GM12878 (cell line): ENCODE measurements around the gene KRT80. TPM values are rescaled to one million over a fixed set of nuclear protein-coding genes. Genes with fewer than 3 reads are reported as not detected.
A peak's percentile ranks its signal among the peaks of the same experiment; 100 is the strongest.

Experiments used
- ATAC-seq: fragments of 200-7000 bp; cut with Tn5 transposase; 3 replicates; pipeline ENCODE4 v1.9.1; 2020; ENCODE audit warnings: mild to moderate bottlenecking, moderate library complexity
- BruUV-seq: library from RNA; stranded (reverse); fragments of 400-500 nt; replicated peaks from 2 replicates; lab custom pipeline; 2021; lab: Mats Ljungman, UMichigan
- CTCF ChIA-PET: fragments of 300-600 bp; sonication (Branson Sonifier 250); formaldehyde crosslinking; extraction: SDS; loops from one replicate; lab custom pipeline; 2021; ENCODE audit warnings: inconsistent platforms; lab: Yijun Ruan, JAX
- POLR2A ChIA-PET: fragments of 350-600 bp; formaldehyde crosslinking; extraction: SDS; loops from one replicate; lab custom pipeline; 2021; ENCODE audit warnings: inconsistent platforms; lab: Charles Lee
- RAD21 ChIA-PET: fragments of 300-600 bp; sonication (Branson Sonifier 250); formaldehyde crosslinking; loops from one replicate; lab custom pipeline; 2023; ENCODE audit warnings: antibody characterized with exemption; ENCODE audit not compliant: unreplicated experiment; lab: Charles Lee
- SMC1A ChIA-PET: fragments of 300-600 bp; sonication (Branson Sonifier 250); formaldehyde crosslinking; loops from one replicate; lab custom pipeline; 2023; ENCODE audit not compliant: unreplicated experiment, uncharacterized antibody; lab: Charles Lee
- DNase-seq: peaks from one replicate; pipeline ENCODE4 v3.0.0-alpha.2; 2011; ENCODE audit warnings: low read depth, low spot score
- FAIRE-seq: peaks from 3 replicates; lab custom pipeline; 2011; peaks lifted over from hg19 to GRCh38; lab: Jason Lieb, UNC
- H2AFZ ChIP-seq: 2 replicates; pipeline ENCODE4 v1.6.0; 2011; ENCODE audit warnings: low read depth, low read length, control low read depth; ENCODE audit not compliant: control insufficient read depth
- H3K27ac ChIP-seq: 2 replicates; pipeline ENCODE4 v1.5.1; 2011; ENCODE audit warnings: control low read depth; ENCODE audit not compliant: control insufficient read depth, insufficient read depth
- H3K27me3 ChIP-seq, 2 experiments: replicated peaks in 1 of 2; 2 replicates each; pipeline versions ENCODE4 v1.6.0 to v1.6.1; 2011; ENCODE audit warnings: low read length in 1 of 2; ENCODE audit not compliant: control insufficient read depth in 2 of 2, insufficient read depth in 2 of 2
- H3K36me3 ChIP-seq, 2 experiments: 2 replicates each; pipeline ENCODE4 v1.5.1; 2011; ENCODE audit warnings: low read length in 1 of 2; ENCODE audit not compliant: control insufficient read depth in 2 of 2, insufficient read depth in 2 of 2
- H3K4me1 ChIP-seq: 2 replicates; pipeline ENCODE4 v1.6.1; 2011; ENCODE audit warnings: mild to moderate bottlenecking, low read length, moderate library complexity, mixed read lengths; ENCODE audit not compliant: control insufficient read depth, insufficient read depth
- H3K4me2 ChIP-seq: 2 replicates; pipeline ENCODE4 v1.6.0; 2011; ENCODE audit warnings: control low read depth; ENCODE audit not compliant: control insufficient read depth, insufficient read depth
- H3K4me3 ChIP-seq: fragments of 200-600 bp; sonication (generic); 2 replicates; pipeline ENCODE4 v1.5.1; 2016
- H3K79me2 ChIP-seq: 2 replicates; pipeline ENCODE4 v1.6.0; 2011; ENCODE audit warnings: low read length; ENCODE audit not compliant: control insufficient read depth, insufficient read depth
- H3K9ac ChIP-seq: 2 replicates; pipeline ENCODE4 v1.8.0; 2011; ENCODE audit warnings: low read length, control low read depth, mixed read lengths; ENCODE audit not compliant: control insufficient read depth, insufficient read depth
- H3K9me3 ChIP-seq: replicated peaks from 3 replicates; pipeline ENCODE4 v1.5.1; 2011; ENCODE audit warnings: mild to moderate bottlenecking, low read length; ENCODE audit not compliant: control insufficient read depth, insufficient read depth
- H4K20me1 ChIP-seq: 2 replicates; pipeline ENCODE4 v1.6.0; 2011; ENCODE audit not compliant: control insufficient read depth, insufficient read depth
- ATF7 ChIP-seq: fragments of 450-650 bp; IDR thresholded peaks from 2 replicates; pipeline ENCODE4 v1.6.1; 2016; ENCODE audit warnings: low read depth, mild to moderate bottlenecking
- BHLHE40 ChIP-seq, 2 experiments: fragments of 450-650 bp in 1 of 2; IDR thresholded peaks; 2 replicates each; pipeline ENCODE4 v1.6.1; 2011 to 2017; ENCODE audit warnings: low read depth in 2 of 2, borderline replicate concordance in 1 of 2, improper control_type of control experiment in 1 of 2, low read length in 1 of 2, mild to moderate bottlenecking in 1 of 2
- LARP7 ChIP-seq: fragments of 450-650 bp; IDR thresholded peaks from 2 replicates; pipeline ENCODE4 v1.6.1; 2017; ENCODE audit warnings: mild to moderate bottlenecking
- WGBS: methylation state at CpG from one replicate; pipeline ENCODE4 v1.1.6; 2016; ENCODE audit warnings: low lambda C conversion rate; ENCODE audit not compliant: insufficient replicate concordance, insufficient coverage; ENCODE audit errors: missing lambda C conversion rate; 5-methylcytosine and 5-hydroxymethylcytosine counted together
- in situ Hi-C: fragments of 300-500 bp; cut with MboI; formaldehyde crosslinking; loops from 9 replicates; pipeline ENCODE4 v1.14.3; 2018; ENCODE audit warnings: mixed read lengths
- intact Hi-C: fragments of 100-400 bp; cut with micrococcal nuclease; formaldehyde crosslinking; loops from one replicate; pipeline ENCODE4 v1.14.2; 2022; ENCODE audit not compliant: unreplicated experiment
- polyA plus RNA-seq, 11 experiments: library from polyadenylated mRNA; depleted of rRNA in 4 of 11; unstranded in 6 of 11; stranded (reverse) in 5 of 11; fragments of >200 nt; fragmentation: Nextera tagmentation in 4 of 11; fragmentation: Illumina TruSeq in 1 of 11; extraction: Ambion mirVana in 4 of 11; extraction: Trizol in 1 of 11; gene quantifications; 1 replicate in 1 of 11; 2 replicates in 10 of 11; pipeline versions ENCODE4 v1.2.1 to v1.2.3, GENCODE V29; 2011 to 2016; ENCODE audit warnings: inconsistent platforms in 2 of 11, missing spikeins in 2 of 11, low read depth in 1 of 11
- total RNA-seq, 4 experiments: library from RNA; depleted of rRNA in 3 of 4; stranded (reverse); fragments of >200 nt in 3 of 4; fragmentation: Illumina TruSeq in 1 of 4; extraction: Trizol in 1 of 4; gene quantifications; 2 replicates each; pipeline versions ENCODE4 v1.2.1 to v1.2.3, GENCODE V29; 2013 to 2021
- TF ChIP-seq, protein P1 (sequence below): fragments of 150-350 bp; IDR thresholded peaks from 2 replicates; pipeline ENCODE4 v1.6.1; 2014; ENCODE audit warnings: mild to moderate bottlenecking, low read depth, low read length

The KRT80 gene
- total and polyA plus RNA-seq, 10 of the 15 experiments (the other 5 are each of a cell fraction or from before 2014, with no cell fraction given): 0.01 TPM; not detected in 9

GRCh38 chr12:52203079-52203921 is 11.5 kb upstream of the KRT80 start:
- no peak for DNase-seq
- H3K9me3 ChIP-seq: no peaks in the 10 kb centered on the region
- H3K27ac ChIP-seq: no peak overlapping the region
- ChIA-PET POLR2A (interaction anchor here (0.6 kb wide), 1 partner anchor 109 kb away, joined by 4 read pairs; no protein-coding TSS in a partner anchor), SMC1A (no interaction called here), CTCF (no interaction called here), RAD21 (no interaction called here)
- H3K4me1 ChIP-seq: no peaks in the 10 kb centered on the region
- no peak overlapping the region for H3K4me2 ChIP-seq
- no TSS peak for BruUV-seq
- intact Hi-C loops: no loop called here
- no peak for FAIRE-seq
- 20% methylated on average over 19 of the region's 19 CpGs for WGBS
- in situ Hi-C loops: no loop called here
- no peak overlapping the region for H3K4me3 ChIP-seq
- no peak overlapping the region for H3K9ac ChIP-seq
- H3K79me2 ChIP-seq: no peaks in the 10 kb centered on the region
- no peaks in the 10 kb centered on the region for H4K20me1 ChIP-seq
- no peaks in the 10 kb centered on the region; a peak in 1 of 4 replicates for H3K36me3 ChIP-seq
- peak; percentile 48 for ATAC-seq
- peaks cover 3% of the 10 kb centered on the region in 2 experiments; a peak in 2 of 4 replicates for H3K27me3 ChIP-seq
- no peak overlapping the region for H2AFZ ChIP-seq
- TF ChIP-seq LARP7 (0 out of 2 replicates have a peak, but pooled peaks have one; percentile 30), BHLHE40 (IDR thresholded peaks at IDR 0.05; ENCODE audit: borderline replicate concordance in 1 of 2, low read depth in 2 of 2, low read length in 1 of 2) (peak in 1 of 2 experiments; percentile 57; a peak in 2 of 4 replicates), ATF7 (peak; percentile 14; the same call in 1 of the 2 replicates)
- TF ChIP-seq, protein P1, sequence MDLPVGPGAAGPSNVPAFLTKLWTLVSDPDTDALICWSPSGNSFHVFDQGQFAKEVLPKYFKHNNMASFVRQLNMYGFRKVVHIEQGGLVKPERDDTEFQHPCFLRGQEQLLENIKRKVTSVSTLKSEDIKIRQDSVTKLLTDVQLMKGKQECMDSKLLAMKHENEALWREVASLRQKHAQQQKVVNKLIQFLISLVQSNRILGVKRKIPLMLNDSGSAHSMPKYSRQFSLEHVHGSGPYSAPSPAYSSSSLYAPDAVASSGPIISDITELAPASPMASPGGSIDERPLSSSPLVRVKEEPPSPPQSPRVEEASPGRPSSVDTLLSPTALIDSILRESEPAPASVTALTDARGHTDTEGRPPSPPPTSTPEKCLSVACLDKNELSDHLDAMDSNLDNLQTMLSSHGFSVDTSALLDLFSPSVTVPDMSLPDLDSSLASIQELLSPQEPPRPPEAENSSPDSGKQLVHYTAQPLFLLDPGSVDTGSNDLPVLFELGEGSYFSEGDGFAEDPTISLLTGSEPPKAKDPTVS: no peak
